Uterus (tissue), 2 donors: Measurements from ENCODE around the gene GLIS2.

Experiments used
- POLR2A ChIP-seq, 2 donors: fragments of 450-650 bp; IDR thresholded peaks; one replicate each; pipeline ENCODE4 v1.6.1; 2016; ENCODE audit warnings: antibody characterized with exemption in 2 of 2, mild to moderate bottlenecking in 1 of 2, moderate library complexity in 1 of 2
- TF ChIP-seq, protein P1 (sequence below), 4 experiments: fragments of 200-600 bp in 2 of 4; fragments of 450-650 bp in 2 of 4; sonication (generic) in 2 of 4; IDR thresholded peaks; one replicate each; pipeline ENCODE4 v1.5.1; 2016 to 2019; ENCODE audit warnings: antibody characterized with exemption in 4 of 4, mild to moderate bottlenecking in 2 of 4, moderate library complexity in 1 of 4

DNA sequence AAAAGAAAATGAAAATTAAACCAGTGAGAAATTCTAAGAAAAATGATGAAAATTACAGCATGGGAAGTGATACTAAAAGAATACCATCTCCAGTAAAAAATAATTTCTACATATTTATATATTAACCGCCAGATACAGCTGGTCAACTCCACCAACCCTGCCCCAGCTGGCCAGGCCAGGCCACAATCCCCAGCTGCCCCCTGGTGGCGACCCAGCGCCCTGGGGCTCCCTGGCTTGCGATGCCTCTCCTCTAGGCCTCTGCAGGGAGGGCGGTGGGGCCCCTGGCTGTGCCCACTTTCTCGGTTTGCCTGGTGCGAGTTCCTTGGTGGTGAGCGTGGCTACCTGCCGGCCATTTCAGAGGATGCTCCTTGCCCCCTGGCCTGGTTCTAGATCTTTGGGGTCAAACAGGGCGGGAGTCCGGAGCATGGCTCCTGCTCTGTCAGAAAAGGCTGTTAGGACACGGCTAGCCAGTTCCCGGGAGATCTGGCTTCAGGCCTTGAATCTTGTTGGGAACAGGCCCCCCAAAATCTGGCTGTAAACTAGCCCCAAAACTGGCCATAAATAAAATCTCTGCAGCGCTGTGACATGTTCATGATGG lies 14.5 kb downstream of the GLIS2 start:
- TF ChIP-seq, protein P1, sequence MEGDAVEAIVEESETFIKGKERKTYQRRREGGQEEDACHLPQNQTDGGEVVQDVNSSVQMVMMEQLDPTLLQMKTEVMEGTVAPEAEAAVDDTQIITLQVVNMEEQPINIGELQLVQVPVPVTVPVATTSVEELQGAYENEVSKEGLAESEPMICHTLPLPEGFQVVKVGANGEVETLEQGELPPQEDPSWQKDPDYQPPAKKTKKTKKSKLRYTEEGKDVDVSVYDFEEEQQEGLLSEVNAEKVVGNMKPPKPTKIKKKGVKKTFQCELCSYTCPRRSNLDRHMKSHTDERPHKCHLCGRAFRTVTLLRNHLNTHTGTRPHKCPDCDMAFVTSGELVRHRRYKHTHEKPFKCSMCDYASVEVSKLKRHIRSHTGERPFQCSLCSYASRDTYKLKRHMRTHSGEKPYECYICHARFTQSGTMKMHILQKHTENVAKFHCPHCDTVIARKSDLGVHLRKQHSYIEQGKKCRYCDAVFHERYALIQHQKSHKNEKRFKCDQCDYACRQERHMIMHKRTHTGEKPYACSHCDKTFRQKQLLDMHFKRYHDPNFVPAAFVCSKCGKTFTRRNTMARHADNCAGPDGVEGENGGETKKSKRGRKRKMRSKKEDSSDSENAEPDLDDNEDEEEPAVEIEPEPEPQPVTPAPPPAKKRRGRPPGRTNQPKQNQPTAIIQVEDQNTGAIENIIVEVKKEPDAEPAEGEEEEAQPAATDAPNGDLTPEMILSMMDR (IDR thresholded peaks at IDR 0.05): peak; percentile 96 to 99 (median 97)
- TF ChIP-seq POLR2A (IDR thresholded peaks at IDR 0.05): no peak
